ENCODE data around the gene TRIO.
"Not testable (repeated sequence)": the region's sequence is repeated elsewhere in the genome, so short reads cannot be mapped to it uniquely, and the experiment has no call there.

The TRIO gene

DNA sequence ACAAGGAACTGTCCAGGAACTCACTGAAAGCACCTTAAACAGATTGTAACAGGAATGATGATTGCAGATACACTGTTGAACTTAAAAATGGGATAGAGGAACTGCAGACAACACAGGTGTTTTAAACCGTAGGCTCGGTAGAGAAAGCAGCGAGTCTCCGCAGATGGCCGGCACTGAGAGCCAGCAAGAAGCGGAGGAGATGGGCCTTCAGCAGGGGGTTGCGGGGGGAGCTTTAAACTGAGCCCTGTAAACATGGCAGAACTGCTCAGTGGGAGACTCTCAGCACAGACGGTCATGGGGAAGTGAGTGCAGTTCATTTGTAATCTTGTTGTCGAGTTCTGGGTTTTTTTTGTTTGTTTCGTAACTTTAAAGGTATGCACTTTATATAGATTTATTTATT lies 283.4 kb downstream of the TRIO start:
- no peak for DNase-seq
- Mint-ChIP-seq H3K4me3 (no peak overlapping the region), H3K36me3 (ENCODE audit: insufficient read depth) (no peaks in the 10 kb centered on the region), H3K27me3 (peaks cover 0 to 6% of the 10 kb centered on the region in 2 donors), H3K27ac (no peak overlapping the region), H3K9me3 (no peaks in the 10 kb centered on the region), H3K4me1 (ENCODE audit: low read depth in 2 of 2) (no peaks in the 10 kb centered on the region)
- ATAC-seq (replicated peaks), result no peak

GRCh38 chr5:14428302-14429081 lies 285.4 kb downstream of the TRIO start:
- H3K4me3 Mint-ChIP-seq, result no peak overlapping the region
- ATAC-seq (replicated peaks) (no peak), DNase-seq (no peak)
- H3K27me3 Mint-ChIP-seq, result peaks cover 0 to 12% of the 10 kb centered on the region in 2 donors
- no peaks in the 10 kb centered on the region for H3K9me3 Mint-ChIP-seq
- H3K27ac Mint-ChIP-seq, result no peak overlapping the region
- no peaks in the 10 kb centered on the region for H3K36me3 Mint-ChIP-seq (ENCODE audit: insufficient read depth)
- no peaks in the 10 kb centered on the region for H3K4me1 Mint-ChIP-seq (ENCODE audit: low read depth in 2 of 2)

- H3K27me3 Mint-ChIP-seq, result peaks cover 0 to 12% of the 10 kb centered on the region in 2 donors
These were observed 286.2 kb downstream of the TRIO start for GRCh38 chr5:14429101-14430050.

DNA sequence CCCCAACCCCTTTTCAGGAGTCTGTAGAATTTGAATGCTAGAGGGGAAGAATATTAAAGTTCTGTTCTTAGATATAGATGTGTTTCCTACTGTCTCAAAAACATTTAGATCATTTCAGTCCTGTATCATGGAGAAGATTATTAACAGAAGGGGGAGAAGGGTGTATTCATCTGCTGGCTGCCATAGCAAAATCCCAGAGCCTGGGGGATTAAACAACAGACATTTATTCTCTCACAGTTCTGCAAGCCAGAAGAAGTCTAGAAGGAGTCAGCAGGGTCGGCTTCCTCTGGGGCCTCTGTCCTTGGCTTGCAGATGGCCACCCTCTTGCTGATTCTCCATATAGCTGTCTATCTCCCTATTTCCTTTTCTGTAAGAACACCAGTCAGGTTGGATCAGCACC lies 288.4 kb downstream of the TRIO start:
- DNase-seq, result no peak
- Mint-ChIP-seq H3K4me3 (no peak overlapping the region), H3K36me3 (ENCODE audit: insufficient read depth) (no peaks in the 10 kb centered on the region), H3K27ac (no peak overlapping the region), H3K27me3 (peaks cover 0 to 12% of the 10 kb centered on the region in 2 donors), H3K4me1 (ENCODE audit: low read depth in 2 of 2) (no peaks in the 10 kb centered on the region), H3K9me3 (no peaks in the 10 kb centered on the region)
- ATAC-seq (replicated peaks), result no peak

More at GRCh38 chr5:14429101-14430050, 286.2 kb downstream of the TRIO start:
- Mint-ChIP-seq H3K36me3 (ENCODE audit: insufficient read depth) (no peaks in the 10 kb centered on the region), H3K27ac (no peak overlapping the region), H3K4me1 (ENCODE audit: low read depth in 2 of 2) (no peaks in the 10 kb centered on the region), H3K9me3 (no peaks in the 10 kb centered on the region), H3K4me3 (no peak overlapping the region)
- ATAC-seq (replicated peaks) (no peak), DNase-seq (no peak)

DNA sequence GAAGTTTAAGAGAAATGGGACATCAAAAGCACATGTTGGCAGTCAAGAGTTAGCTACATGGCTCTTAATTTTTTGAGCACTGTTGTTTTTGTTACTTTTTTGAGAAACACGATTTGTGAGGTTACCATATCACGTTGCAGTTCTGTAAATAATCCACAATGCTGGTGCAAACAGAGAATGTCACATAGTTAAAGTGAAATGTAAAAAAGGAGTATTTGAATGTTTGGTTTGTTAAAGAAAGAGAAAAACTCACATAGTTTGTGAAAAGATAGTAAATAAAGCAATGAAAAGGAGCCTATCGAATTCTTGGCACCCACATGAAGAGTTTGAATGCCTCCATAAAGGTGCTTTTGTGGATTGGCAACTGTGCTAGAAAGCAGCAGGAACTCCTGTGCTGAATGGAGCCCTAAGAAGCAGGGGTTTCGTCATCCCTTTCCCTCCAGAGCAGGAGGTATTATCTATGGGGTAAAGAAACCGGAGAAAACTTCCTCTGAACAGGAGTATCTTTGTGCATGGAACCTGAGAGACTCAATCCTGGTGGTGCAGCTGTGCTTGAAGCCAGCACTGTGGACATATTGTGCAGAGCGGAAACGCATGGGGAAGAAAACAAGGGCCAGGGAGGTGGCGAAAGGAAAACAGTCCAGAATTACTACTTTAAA lies 289.9 kb downstream of the TRIO start:
- H3K36me3 Mint-ChIP-seq (ENCODE audit: insufficient read depth), result no peaks in the 10 kb centered on the region
- H3K27me3 Mint-ChIP-seq, result peaks cover 3 to 12% of the 10 kb centered on the region in 2 donors
- no peak overlapping the region for H3K4me3 Mint-ChIP-seq
- no peak for ATAC-seq (replicated peaks)
- H3K9me3 Mint-ChIP-seq, result no peaks in the 10 kb centered on the region
- no peak overlapping the region for H3K27ac Mint-ChIP-seq
- peaks cover 0 to 2% of the 10 kb centered on the region in 2 donors for H3K4me1 Mint-ChIP-seq (ENCODE audit: low read depth in 2 of 2)
- no peak for DNase-seq

DNA sequence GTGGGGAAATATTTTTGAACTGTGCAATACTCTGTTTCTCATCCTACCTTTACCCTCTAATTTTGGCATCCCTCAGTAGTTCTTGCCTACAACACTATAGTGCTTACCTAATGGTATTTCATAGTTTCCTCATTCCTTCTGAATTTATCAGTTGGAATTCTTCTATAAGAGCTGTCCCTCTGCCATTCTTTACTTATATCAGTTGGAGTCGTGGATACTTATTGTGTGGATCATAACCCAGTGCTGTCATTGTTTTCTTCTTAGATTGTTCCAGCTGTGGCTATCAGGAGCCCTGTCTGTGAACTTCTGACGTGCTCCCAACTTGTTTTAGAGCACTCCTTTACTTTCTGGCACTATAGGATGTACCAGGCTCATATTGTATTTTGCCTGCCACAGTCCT lies 292.3 kb downstream of the TRIO start:
- no peak for DNase-seq
- Mint-ChIP-seq H3K36me3 (ENCODE audit: insufficient read depth) (no peaks in the 10 kb centered on the region), H3K9me3 (no peaks in the 10 kb centered on the region)

DNA sequence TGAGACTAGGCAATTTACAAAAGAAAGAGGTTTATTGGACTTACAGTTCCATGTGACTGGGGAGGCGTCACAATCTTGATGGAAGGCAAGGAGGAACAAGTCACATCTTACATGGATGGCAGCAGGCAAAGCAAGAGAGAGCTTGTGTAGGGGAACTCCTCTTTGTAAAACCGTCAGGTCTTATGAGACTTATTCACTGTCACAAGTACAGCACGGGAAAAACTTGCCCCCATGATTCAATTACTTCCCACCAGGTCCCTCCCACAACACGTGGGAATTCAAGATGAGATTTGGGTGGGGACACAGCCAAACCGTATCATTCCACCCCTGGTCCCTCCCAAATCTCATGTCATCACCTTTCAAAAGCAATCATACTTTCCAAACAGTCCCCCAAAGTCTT lies 293.0 kb downstream of the TRIO start:
- H3K9me3 Mint-ChIP-seq; ATAC-seq (replicated peaks); H3K27ac Mint-ChIP-seq; H3K36me3 Mint-ChIP-seq (ENCODE audit: insufficient read depth); H3K4me1 Mint-ChIP-seq (ENCODE audit: low read depth in 2 of 2); H3K4me3 Mint-ChIP-seq; DNase-seq: not testable (repeated sequence)
- peaks cover 6 to 18% of the 10 kb centered on the region in 2 donors for H3K27me3 Mint-ChIP-seq

More for the DNA sequence above, 292.3 kb downstream of the TRIO start:
- Mint-ChIP-seq H3K27me3 (peaks cover 6 to 20% of the 10 kb centered on the region in 2 donors), H3K4me1 (ENCODE audit: low read depth in 2 of 2) (peaks cover 0 to 4% of the 10 kb centered on the region in 2 donors), H3K27ac (no peak overlapping the region), H3K4me3 (no peak overlapping the region)
- ATAC-seq (replicated peaks), result no peak

DNA sequence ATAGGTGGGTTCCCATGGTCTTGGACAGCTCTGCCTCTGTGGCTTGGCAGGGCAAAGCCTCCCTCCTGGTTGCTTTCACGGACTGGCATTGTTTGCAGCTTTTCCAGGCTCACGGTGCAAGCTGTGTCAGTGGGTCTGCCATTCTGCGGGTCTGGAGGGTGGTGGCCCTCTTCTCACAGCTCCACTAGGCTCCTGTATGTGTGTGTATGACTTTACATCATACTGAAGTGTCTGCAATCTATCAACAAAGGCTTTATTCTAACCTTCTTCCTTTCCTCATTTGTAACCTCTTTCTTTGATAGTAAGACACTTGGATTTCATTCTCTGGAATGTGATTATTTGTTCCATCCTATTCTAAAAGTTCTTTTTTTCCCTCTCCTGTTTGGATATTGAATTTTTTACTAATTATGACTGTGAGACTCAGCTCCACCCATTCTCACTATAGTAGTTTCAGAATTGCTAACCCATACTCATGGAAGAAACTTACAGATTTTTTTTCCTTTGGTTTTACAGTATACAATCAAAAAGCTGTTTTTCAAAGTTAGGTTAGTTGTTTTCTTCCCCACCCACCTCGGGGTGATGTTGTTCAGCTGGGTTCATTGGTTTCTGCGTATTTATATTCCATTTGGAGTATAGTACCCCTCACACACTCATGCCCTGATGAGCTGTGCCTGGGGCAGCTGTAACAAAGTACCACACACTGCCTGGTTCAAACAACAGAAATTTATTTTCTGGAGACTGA lies 293.8 kb downstream of the TRIO start:
- ATAC-seq (replicated peaks) (no peak), DNase-seq (no peak)
- no peak overlapping the region for H3K4me3 Mint-ChIP-seq
- H3K27me3 Mint-ChIP-seq, result peaks cover 6 to 17% of the 10 kb centered on the region in 2 donors
- no peaks in the 10 kb centered on the region for H3K9me3 Mint-ChIP-seq
- H3K27ac Mint-ChIP-seq, result no peak overlapping the region
- no peaks in the 10 kb centered on the region for H3K36me3 Mint-ChIP-seq (ENCODE audit: insufficient read depth)
- peaks cover 0 to 4% of the 10 kb centered on the region in 2 donors for H3K4me1 Mint-ChIP-seq (ENCODE audit: low read depth in 2 of 2)

DNA sequence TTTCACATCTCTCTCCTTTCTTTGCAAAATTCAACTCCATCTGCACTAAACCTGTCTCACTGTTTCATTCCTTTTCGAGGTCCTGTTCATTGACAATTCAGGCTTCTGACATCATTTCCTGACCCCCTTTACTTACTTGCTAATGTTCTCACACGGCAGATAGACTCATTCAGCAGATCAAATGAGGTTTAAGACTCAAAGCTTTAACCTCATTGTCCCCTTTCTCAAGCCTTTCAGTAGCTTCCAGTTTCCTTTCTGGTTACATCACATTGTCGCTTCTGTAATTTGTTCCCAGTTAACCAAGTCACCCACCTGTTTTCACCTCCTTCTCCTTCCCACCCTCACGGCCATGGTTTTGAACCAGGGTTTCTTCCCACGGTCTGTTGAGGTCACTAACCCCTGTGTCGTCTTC lies 295.1 kb downstream of the TRIO start:
- Mint-ChIP-seq H3K4me3 (no peak overlapping the region), H3K36me3 (ENCODE audit: insufficient read depth) (no peaks in the 10 kb centered on the region), H3K27me3 (peaks cover 6 to 23% of the 10 kb centered on the region in 2 donors), H3K4me1 (ENCODE audit: low read depth in 2 of 2) (peaks cover 0 to 4% of the 10 kb centered on the region in 2 donors), H3K27ac (no peak overlapping the region), H3K9me3 (no peaks in the 10 kb centered on the region)
- ATAC-seq (replicated peaks) (no peak), DNase-seq (no peak)

- ATAC-seq (replicated peaks) (no peak), DNase-seq (no peak)
- H3K4me3 Mint-ChIP-seq, result no peak overlapping the region
- peaks cover 6 to 23% of the 10 kb centered on the region in 2 donors for H3K27me3 Mint-ChIP-seq
- peaks cover 0 to 4% of the 10 kb centered on the region in 2 donors for H3K4me1 Mint-ChIP-seq (ENCODE audit: low read depth in 2 of 2)
- no peaks in the 10 kb centered on the region for H3K9me3 Mint-ChIP-seq
- no peaks in the 10 kb centered on the region for H3K36me3 Mint-ChIP-seq (ENCODE audit: insufficient read depth)
- no peak overlapping the region for H3K27ac Mint-ChIP-seq
These were observed 296.1 kb downstream of the TRIO start for GRCh38 chr5:14439087-14439871.

- Mint-ChIP-seq H3K9me3 (no peaks in the 10 kb centered on the region), H3K27ac (no peak overlapping the region), H3K36me3 (ENCODE audit: insufficient read depth) (no peaks in the 10 kb centered on the region), H3K4me3 (no peak overlapping the region), H3K4me1 (ENCODE audit: low read depth in 2 of 2) (peaks cover 0 to 4% of the 10 kb centered on the region in 2 donors), H3K27me3 (peaks cover 6 to 27% of the 10 kb centered on the region in 2 donors)
- ATAC-seq (replicated peaks), result no peak
- DNase-seq, result no peak
These were observed 297.1 kb downstream of the TRIO start for GRCh38 chr5:14440223-14440581.

All from effector memory CD8-positive, alpha-beta T cell (primary cell).